Kidney epithelial cell (primary cell): ENCODE data around the gene SLC25A51. TPM values are rescaled to one million over a fixed set of nuclear protein-coding genes. Genes with fewer than 3 reads are reported as not detected.
"Not testable (repeated sequence)": the region's sequence is repeated elsewhere in the genome, so short reads cannot be mapped to it uniquely, and the experiment has no call there.

ENCODE experiments used
- DNase-seq: peaks from one replicate; pipeline ENCODE4 v3.0.0-alpha.2; 2010; ENCODE audit warnings: low read depth
- H3K27me3 ChIP-seq: 2 replicates; pipeline ENCODE4 v1.6.0; 2011; ENCODE audit warnings: low read length; ENCODE audit not compliant: control insufficient read depth, insufficient read depth
- H3K36me3 ChIP-seq: 2 replicates; pipeline ENCODE4 v1.5.1; 2011; ENCODE audit warnings: low read length; ENCODE audit not compliant: control insufficient read depth, insufficient read depth
- H3K4me3 ChIP-seq: 2 replicates; pipeline ENCODE4 v1.5.1; 2011; ENCODE audit warnings: low read depth, mild to moderate bottlenecking, control low read depth, low read length
- total RNA-seq: library from RNA; depleted of rRNA; stranded (reverse); fragments of >200 nt; gene quantifications from 2 replicates; pipeline ENCODE4 v1.2.3, GENCODE V29; 2015
- TF ChIP-seq, protein P1 (sequence below): IDR thresholded peaks from 2 replicates; pipeline ENCODE4 v1.5.1; 2011; ENCODE audit warnings: mild to moderate bottlenecking, moderate library complexity, low read length, control low read depth, inconsistent platforms; ENCODE audit not compliant: insufficient read depth, poor library complexity, severe bottlenecking

SLC25A51 gene
- total RNA-seq, 1 donor from 2014 or later = 36.8 TPM

DNA sequence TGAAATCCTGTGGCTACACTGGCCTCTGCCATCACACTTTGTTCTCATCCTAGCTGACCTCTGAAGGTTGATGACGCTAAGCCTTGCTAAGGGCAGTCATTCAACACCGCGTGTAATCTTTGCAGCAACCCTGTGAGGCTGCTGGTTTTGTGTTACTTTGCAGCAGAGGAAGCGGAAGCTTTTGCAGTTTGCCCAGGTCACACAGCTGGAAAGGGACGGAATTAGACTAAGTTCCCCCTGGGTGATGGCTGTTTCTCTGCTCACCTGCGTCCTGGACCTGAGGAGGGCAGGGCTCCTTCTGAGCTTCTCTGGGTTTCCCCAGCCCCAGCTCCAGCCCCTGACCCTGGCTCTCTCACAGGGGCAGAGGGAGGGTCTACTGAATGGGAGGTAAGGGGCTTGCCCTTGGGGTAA is 7.3 kb upstream of the SLC25A51 start:
- TF ChIP-seq, protein P1, sequence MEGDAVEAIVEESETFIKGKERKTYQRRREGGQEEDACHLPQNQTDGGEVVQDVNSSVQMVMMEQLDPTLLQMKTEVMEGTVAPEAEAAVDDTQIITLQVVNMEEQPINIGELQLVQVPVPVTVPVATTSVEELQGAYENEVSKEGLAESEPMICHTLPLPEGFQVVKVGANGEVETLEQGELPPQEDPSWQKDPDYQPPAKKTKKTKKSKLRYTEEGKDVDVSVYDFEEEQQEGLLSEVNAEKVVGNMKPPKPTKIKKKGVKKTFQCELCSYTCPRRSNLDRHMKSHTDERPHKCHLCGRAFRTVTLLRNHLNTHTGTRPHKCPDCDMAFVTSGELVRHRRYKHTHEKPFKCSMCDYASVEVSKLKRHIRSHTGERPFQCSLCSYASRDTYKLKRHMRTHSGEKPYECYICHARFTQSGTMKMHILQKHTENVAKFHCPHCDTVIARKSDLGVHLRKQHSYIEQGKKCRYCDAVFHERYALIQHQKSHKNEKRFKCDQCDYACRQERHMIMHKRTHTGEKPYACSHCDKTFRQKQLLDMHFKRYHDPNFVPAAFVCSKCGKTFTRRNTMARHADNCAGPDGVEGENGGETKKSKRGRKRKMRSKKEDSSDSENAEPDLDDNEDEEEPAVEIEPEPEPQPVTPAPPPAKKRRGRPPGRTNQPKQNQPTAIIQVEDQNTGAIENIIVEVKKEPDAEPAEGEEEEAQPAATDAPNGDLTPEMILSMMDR = no peak
- DNase-seq = no peak
- no peaks in the 10 kb centered on the region for H3K36me3 ChIP-seq
- no peak overlapping the region for H3K4me3 ChIP-seq
- H3K27me3 ChIP-seq = no peaks in the 10 kb centered on the region

DNA sequence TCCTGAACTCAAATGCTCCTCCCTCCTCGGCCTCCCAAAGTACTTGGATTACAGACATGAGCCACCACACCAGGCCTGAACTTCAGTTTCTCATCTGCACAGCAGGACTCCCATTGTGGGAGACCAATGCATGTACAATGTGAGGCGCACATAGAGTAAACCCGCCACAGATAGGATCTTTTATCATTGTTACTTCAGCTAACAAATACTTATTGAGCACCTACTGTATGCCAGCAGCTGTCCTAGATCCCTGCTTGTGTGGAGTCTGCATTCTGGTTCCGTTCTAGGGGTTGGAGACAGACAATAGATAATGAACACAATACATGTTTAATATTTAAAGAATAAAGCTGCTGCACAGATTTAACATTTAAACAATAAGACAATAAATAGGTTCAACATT is 6.3 kb upstream of the SLC25A51 start:
- H3K4me3 ChIP-seq = no peak overlapping the region
- DNase-seq = no peak
- H3K36me3 ChIP-seq = no peaks in the 10 kb centered on the region
- no peaks in the 10 kb centered on the region for H3K27me3 ChIP-seq
- TF ChIP-seq, protein P1 = no peak

DNA sequence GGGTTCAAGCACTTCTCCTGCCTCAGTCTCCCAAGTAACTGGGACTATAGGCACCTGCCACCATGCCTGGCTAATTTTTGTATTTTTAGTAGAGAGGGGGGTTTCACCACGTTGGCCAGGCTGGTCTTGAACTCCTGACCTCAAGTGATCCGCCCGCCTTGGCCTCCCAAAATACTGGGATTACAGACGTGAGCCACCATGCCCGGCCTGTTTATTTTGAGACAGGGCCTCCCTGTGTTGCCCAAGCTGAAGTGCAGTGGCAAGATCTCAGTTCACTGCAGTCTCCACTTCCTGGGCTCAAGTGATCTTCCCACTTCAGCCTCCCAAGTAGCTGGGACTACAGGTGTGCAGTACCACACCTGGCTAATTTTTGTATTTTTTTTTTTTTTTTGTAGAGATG is 5.9 kb upstream of the SLC25A51 start:
- H3K4me3 ChIP-seq, H3K36me3 ChIP-seq, H3K27me3 ChIP-seq, DNase-seq: not testable (repeated sequence)

DNA sequence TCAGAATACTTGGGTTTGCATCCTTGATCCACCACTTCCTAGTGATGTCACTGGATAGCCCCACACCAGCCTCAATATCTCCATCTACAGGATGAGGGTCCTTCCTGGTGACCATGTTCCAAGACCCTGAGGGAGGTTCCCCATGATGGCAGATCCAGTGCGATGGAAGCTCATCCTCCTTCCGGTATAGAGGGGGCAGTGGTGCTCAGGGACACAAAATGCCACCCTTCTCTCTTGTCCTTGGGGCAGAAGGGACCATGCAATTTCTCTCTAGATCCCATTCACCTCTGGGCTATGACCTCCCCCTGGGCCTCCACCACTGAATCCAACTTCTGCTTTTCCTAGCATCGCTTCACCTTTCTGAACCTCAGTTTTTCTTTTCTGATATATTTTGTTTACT is 5.4 kb upstream of the SLC25A51 start:
- TF ChIP-seq, protein P1 = no peak

DNA sequence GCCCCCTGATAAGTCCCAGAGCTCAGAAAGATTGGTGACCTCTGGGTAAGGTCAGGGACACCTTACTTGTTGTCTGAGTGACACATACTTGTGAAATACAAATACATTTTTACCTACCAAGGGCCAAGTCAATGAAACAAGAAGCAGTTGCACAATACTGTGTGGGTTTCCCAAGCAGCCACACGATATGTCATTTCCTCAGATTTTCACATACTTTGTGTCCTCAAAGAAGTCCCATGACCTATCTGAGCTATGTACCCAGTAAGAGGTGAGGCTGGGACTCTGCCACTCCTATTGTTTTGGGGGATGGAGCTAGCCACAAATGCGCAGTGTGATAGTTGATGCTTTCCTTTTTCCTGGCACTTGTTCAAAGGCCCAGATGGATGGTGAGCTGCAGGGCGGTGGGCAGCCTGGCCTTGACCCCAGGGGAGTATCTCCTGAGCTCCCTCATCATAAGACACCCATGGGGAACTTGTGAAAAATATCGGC is 4.8 kb upstream of the SLC25A51 start:
- no peak for DNase-seq
- Histone ChIP-seq H3K27me3 (no peaks in the 10 kb centered on the region), H3K4me3 (no peak overlapping the region), H3K36me3 (no peaks in the 10 kb centered on the region)
- TF ChIP-seq, protein P1 = no peak

More for the DNA sequence above, 5.4 kb upstream of the SLC25A51 start:
- no peak overlapping the region for H3K4me3 ChIP-seq
- no peak for DNase-seq
- no peaks in the 10 kb centered on the region for H3K36me3 ChIP-seq
- no peaks in the 10 kb centered on the region for H3K27me3 ChIP-seq

DNA sequence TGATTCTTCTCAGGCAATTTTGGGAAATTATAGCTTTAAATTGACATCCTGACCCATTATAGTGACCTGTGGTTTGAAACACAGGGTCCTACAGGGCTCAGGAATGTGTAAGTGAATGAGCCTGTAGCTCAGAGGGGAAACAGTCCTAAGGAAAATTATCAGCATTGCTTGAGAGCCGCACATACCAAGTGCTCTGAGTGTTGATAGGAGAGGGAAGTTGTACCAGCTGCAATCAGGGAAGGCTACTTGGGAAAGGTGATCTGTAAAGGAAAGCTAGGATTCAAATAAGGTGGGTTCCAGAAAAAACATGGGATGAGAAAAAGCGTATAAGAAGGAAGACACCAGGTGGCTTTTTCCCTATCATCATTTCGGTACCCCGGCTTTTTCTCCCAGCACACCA is 4.4 kb upstream of the SLC25A51 start:
- DNase-seq = no peak
- TF ChIP-seq, protein P1 = no peak
- H3K4me3 ChIP-seq = no peak overlapping the region
- no peaks in the 10 kb centered on the region for H3K36me3 ChIP-seq
- H3K27me3 ChIP-seq = no peaks in the 10 kb centered on the region
